SK-N-SH treated with all-trans-retinoic acid at 6 μM for 48 hours (cell line): ENCODE measurements around the gene LYL1.

Experiments used
- ATAC-seq: fragments of 200-7000 bp; cut with Tn5 transposase; 3 replicates; pipeline ENCODE4 v1.9.1; 2020; ENCODE audit warnings: mild to moderate bottlenecking, moderate library complexity
- CREB5 ChIP-seq: fragments of 250-450 bp; sonication (Bioruptor Pico); IDR thresholded peaks from 2 replicates; pipeline ENCODE4 v1.5.1; 2020; ENCODE audit warnings: low read depth, mild to moderate bottlenecking, moderate library complexity
- CSRNP3 ChIP-seq: fragments of 250-450 bp; sonication (Bioruptor Pico); IDR thresholded peaks from 2 replicates; pipeline ENCODE4 v1.5.1; 2021; ENCODE audit warnings: mild to moderate bottlenecking, moderate library complexity
- ESRRG ChIP-seq: fragments of 250-450 bp; sonication (Bioruptor Pico); IDR thresholded peaks from 2 replicates; pipeline ENCODE4 v1.6.1; 2021; ENCODE audit warnings: mild to moderate bottlenecking
- GLIS3 ChIP-seq: fragments of 250-450 bp; sonication (Bioruptor Pico); IDR thresholded peaks from 2 replicates; pipeline ENCODE4 v1.5.0; 2020; ENCODE audit warnings: mild to moderate bottlenecking, moderate library complexity
- PATZ1 ChIP-seq: fragments of 250-450 bp; sonication (Bioruptor Pico); IDR thresholded peaks from 2 replicates; pipeline ENCODE4 v1.8.0; 2020; ENCODE audit warnings: mild to moderate bottlenecking, moderate library complexity, borderline replicate concordance
- PPARA ChIP-seq: fragments of 250-450 bp; sonication (Bioruptor Pico); IDR thresholded peaks from 2 replicates; pipeline ENCODE4 v1.5.0; 2020; ENCODE audit warnings: mild to moderate bottlenecking, borderline replicate concordance
- SNAI2 ChIP-seq: fragments of 250-450 bp; sonication (Bioruptor Pico); IDR thresholded peaks from 2 replicates; pipeline ENCODE4 v1.5.0; 2020; ENCODE audit warnings: mild to moderate bottlenecking, moderate library complexity
- TCF4 ChIP-seq: fragments of 250-450 bp; sonication (Bioruptor Pico); IDR thresholded peaks from 2 replicates; pipeline ENCODE4 v1.8.0; 2021; ENCODE audit warnings: mild to moderate bottlenecking, moderate library complexity, borderline replicate concordance
- ZC3H10 ChIP-seq: fragments of 250-450 bp; sonication (Bioruptor Pico); IDR thresholded peaks from 2 replicates; pipeline ENCODE4 v1.5.1; 2021; ENCODE audit warnings: mild to moderate bottlenecking, moderate library complexity
- ZFP30 ChIP-seq: fragments of 450-650 bp; formaldehyde crosslinking; IDR thresholded peaks from 2 replicates; pipeline ENCODE4 v1.5.0; 2022; ENCODE audit warnings: mild to moderate bottlenecking, moderate library complexity
- ZNF565 ChIP-seq: fragments of 450-650 bp; formaldehyde crosslinking; conservative IDR thresholded peaks from 2 replicates; pipeline ENCODE4 v1.5.0; 2020; ENCODE audit warnings: low read depth, mild to moderate bottlenecking, moderate library complexity
- ZNF70 ChIP-seq: fragments of 450-650 bp; formaldehyde crosslinking; IDR thresholded peaks from 2 replicates; pipeline ENCODE4 v1.5.0; 2020; ENCODE audit warnings: mild to moderate bottlenecking, moderate library complexity
- TF ChIP-seq, protein P1 (sequence below): fragments of 250-450 bp; sonication (Bioruptor Pico); IDR thresholded peaks from 2 replicates; pipeline ENCODE4 v1.5.0; 2020; ENCODE audit warnings: mild to moderate bottlenecking, moderate library complexity
- TF ChIP-seq, protein P2 (sequence below): fragments of 250-450 bp; sonication (Bioruptor Pico); IDR thresholded peaks from 2 replicates; pipeline ENCODE4 v1.8.0; 2021; ENCODE audit warnings: low read depth, mild to moderate bottlenecking, moderate library complexity, borderline replicate concordance

The LYL1 gene

DNA sequence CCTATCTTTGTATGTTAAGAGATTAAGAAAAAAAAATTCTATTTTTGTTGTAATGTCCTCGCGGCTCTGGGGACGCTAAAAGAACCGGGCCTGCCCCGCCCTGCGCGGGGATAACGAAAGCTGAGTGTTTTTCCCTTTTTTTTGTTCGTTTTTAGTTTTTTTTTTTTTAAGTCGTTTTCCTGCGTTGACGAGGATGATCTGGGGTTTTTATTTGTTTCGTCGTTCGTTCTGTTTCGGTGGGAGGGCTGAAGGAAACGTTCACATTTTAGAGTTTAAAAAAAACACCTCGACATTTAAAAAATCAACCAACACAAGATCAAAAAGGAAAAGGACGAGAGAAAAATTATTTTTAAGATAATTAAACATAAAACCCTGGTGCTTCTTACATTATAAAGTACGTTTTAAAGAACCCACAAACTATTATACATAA lies 5.6 kb downstream of the LYL1 start (continued):
- no peak for TF ChIP-seq ZNF70 (CRISPR knock-in tag)

DNA sequence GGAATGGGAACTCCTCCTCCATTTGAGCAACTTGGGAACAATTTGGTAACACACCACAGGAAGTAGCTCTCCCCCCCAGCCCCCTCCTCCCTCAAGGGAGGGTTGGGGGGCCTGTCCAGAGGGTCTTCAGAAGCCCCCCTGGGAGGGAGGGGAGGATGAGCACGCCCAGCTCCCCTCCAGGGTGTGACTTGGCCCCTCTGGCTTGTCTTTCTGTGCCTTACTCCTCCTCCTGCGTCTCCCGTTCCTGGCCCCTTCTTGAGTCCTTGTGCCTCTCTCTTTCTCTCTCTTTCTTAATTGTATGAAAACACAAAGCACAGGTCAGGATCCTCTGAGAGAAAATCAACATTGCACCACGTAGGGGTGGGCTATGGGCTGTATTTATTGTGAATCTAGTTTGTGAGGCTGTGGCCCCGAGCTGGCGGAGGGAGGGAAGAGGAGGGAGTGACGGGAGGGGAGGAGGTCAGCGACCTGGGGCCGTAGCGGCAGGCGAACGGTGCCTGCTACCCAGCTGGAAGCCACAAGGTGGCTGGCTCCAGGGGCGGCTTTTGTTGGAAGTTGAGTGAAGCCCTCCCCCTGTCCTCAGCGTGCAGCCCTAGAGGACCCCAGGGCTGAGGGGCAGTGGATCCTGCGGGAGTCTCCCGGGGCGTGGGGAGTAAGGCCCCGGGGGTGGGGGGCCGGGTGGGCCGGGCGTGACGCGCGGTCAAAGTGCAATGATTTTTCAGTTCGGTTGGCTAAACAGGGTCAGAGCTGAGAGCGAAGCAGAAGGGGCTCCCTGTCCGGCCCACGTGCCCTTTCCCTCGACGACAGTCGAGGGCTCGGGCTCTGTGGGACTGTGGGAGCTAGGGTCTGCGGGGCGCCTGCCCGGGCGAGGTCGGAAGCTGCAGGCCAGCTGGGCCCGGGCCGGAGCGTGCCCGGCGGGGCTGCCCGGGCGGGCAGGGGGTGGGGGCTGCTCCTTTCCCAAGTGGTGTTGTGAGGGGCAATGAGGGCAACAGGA lies 6.4 kb downstream of the LYL1 start:
- no peak for ATAC-seq

DNA sequence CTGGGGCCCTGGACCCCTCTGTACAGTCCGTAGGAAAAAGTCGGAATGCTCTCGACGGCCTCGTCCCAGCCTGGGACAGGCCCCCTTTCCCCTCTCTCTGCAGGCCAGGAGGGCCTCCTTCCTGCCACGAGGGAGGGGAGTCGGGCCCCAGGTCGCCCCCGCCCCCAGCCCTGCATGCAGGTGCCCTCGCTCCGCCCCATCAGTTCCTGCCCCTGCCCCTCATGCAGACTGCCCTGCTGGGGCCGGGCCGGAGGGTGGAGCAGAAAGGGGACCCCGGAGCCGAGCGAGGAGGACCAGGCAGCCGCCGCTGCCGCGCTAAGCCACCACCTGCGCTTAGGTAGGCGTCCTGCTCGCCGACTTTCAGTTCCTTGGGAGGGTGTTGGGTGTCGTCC lies 7.3 kb downstream of the LYL1 start:
- no peak for ATAC-seq
- TF ChIP-seq, protein P1, sequence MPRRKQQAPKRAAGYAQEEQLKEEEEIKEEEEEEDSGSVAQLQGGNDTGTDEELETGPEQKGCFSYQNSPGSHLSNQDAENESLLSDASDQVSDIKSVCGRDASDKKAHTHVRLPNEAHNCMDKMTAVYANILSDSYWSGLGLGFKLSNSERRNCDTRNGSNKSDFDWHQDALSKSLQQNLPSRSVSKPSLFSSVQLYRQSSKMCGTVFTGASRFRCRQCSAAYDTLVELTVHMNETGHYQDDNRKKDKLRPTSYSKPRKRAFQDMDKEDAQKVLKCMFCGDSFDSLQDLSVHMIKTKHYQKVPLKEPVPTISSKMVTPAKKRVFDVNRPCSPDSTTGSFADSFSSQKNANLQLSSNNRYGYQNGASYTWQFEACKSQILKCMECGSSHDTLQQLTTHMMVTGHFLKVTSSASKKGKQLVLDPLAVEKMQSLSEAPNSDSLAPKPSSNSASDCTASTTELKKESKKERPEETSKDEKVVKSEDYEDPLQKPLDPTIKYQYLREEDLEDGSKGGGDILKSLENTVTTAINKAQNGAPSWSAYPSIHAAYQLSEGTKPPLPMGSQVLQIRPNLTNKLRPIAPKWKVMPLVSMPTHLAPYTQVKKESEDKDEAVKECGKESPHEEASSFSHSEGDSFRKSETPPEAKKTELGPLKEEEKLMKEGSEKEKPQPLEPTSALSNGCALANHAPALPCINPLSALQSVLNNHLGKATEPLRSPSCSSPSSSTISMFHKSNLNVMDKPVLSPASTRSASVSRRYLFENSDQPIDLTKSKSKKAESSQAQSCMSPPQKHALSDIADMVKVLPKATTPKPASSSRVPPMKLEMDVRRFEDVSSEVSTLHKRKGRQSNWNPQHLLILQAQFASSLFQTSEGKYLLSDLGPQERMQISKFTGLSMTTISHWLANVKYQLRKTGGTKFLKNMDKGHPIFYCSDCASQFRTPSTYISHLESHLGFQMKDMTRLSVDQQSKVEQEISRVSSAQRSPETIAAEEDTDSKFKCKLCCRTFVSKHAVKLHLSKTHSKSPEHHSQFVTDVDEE (CRISPR knock-in tag) = no peak
- TF ChIP-seq SNAI2 (CRISPR knock-in tag) (no peak), PATZ1 (CRISPR knock-in tag) (no peak), TCF4 (CRISPR knock-in tag) (no peak), ESRRG (no peak)

More for the DNA sequence above, 6.4 kb downstream of the LYL1 start:
- no peak for TF ChIP-seq CREB5 (CRISPR knock-in tag)
- no peak for TF ChIP-seq ZC3H10 (CRISPR knock-in tag)
- no peak for TF ChIP-seq PATZ1 (CRISPR knock-in tag)
- TF ChIP-seq TCF4 (CRISPR knock-in tag) = no peak
- no peak for TF ChIP-seq GLIS3
- TF ChIP-seq CSRNP3 (CRISPR knock-in tag) = no peak
- no peak for TF ChIP-seq PPARA (CRISPR knock-in tag)
- no peak for TF ChIP-seq ZNF565 (CRISPR knock-in tag)
- TF ChIP-seq, protein P2, sequence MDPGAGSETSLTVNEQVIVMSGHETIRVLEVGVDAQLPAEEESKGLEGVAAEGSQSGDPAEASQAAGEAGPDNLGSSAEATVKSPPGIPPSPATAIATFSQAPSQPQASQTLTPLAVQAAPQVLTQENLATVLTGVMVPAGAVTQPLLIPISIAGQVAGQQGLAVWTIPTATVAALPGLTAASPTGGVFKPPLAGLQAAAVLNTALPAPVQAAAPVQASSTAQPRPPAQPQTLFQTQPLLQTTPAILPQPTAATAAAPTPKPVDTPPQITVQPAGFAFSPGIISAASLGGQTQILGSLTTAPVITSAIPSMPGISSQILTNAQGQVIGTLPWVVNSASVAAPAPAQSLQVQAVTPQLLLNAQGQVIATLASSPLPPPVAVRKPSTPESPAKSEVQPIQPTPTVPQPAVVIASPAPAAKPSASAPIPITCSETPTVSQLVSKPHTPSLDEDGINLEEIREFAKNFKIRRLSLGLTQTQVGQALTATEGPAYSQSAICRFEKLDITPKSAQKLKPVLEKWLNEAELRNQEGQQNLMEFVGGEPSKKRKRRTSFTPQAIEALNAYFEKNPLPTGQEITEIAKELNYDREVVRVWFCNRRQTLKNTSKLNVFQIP (CRISPR knock-in tag) = no peak
- TF ChIP-seq ZFP30 (CRISPR knock-in tag) = no peak
